CD4-positive, CD25-positive, alpha-beta regulatory T cell (primary cell): ENCODE measurements around the gene NTF4. TPM values are rescaled to one million over a fixed set of nuclear protein-coding genes. Genes with fewer than 3 reads are reported as not detected.

Experiments
- ATAC-seq, 2 donors: fragments of 150-1000 bp; cut with Tn5 transposase; one replicate each; pipeline ENCODE4 v1.10.0; 2021; ENCODE audit warnings: low read depth in 2 of 2, moderate number of reproducible peaks in 2 of 2, moderate library complexity in 1 of 2
- DNase-seq, 3 donors: peaks; one replicate each; pipeline versions ENCODE4 v3.0.0 to v3.0.0-alpha.2; 2012 to 2022; ENCODE audit warnings: mixed read lengths in 1 of 3
- H3K27ac ChIP-seq: one replicate; pipeline ENCODE4 v1.7.0; 2013; ENCODE audit warnings: mild to moderate bottlenecking, low read length; ENCODE audit not compliant: insufficient read depth, poor library complexity, severe bottlenecking
- H3K27me3 ChIP-seq: one replicate; pipeline ENCODE4 v1.7.0; 2013; ENCODE audit warnings: low read length; ENCODE audit not compliant: control insufficient read depth, insufficient read depth
- H3K36me3 ChIP-seq: one replicate; pipeline ENCODE4 v1.7.0; 2013; ENCODE audit warnings: mild to moderate bottlenecking, low read length, moderate library complexity; ENCODE audit not compliant: control insufficient read depth, insufficient read depth
- H3K4me1 ChIP-seq: 2 replicates; pipeline ENCODE4 v1.7.0; 2013; ENCODE audit warnings: mild to moderate bottlenecking, low read length; ENCODE audit not compliant: insufficient read depth, control insufficient read depth, poor library complexity, severe bottlenecking
- H3K4me3 ChIP-seq: one replicate; pipeline ENCODE4 v1.7.0; 2013; ENCODE audit warnings: low read depth, mild to moderate bottlenecking, low read length, moderate library complexity
- H3K9me3 ChIP-seq, 2 experiments: 1 replicate in 1 of 2; 2 replicates in 1 of 2; pipeline ENCODE4 v1.7.0; 2013; ENCODE audit warnings: low read length in 2 of 2, mild to moderate bottlenecking in 1 of 2, moderate library complexity in 1 of 2; ENCODE audit not compliant: control insufficient read depth in 2 of 2
- H3K27ac Mint-ChIP-seq, 3 donors: one replicate each; pipeline ENCODE4 v1.8.0; 2020 to 2022; ENCODE audit warnings: mild to moderate bottlenecking in 3 of 3, mixed read lengths in 3 of 3, moderate library complexity in 2 of 3
- H3K27me3 Mint-ChIP-seq: one replicate; pipeline ENCODE4 v1.8.0; 2022; ENCODE audit warnings: mild to moderate bottlenecking, mixed read lengths
- H3K36me3 Mint-ChIP-seq: one replicate; pipeline ENCODE4 v1.8.0; 2020; ENCODE audit warnings: mixed read lengths
- H3K4me1 Mint-ChIP-seq, 4 donors: one replicate each; pipeline ENCODE4 v1.8.0; 2020 to 2022; ENCODE audit warnings: mixed read lengths in 4 of 4, mild to moderate bottlenecking in 1 of 4
- H3K4me3 Mint-ChIP-seq, 4 donors: one replicate each; pipeline ENCODE4 v1.8.0; 2020 to 2022; ENCODE audit warnings: mild to moderate bottlenecking in 4 of 4, mixed read lengths in 4 of 4, moderate library complexity in 3 of 4
- H3K9me3 Mint-ChIP-seq, 7 donors: one replicate each; pipeline ENCODE4 v1.8.0; 2020 to 2022; ENCODE audit warnings: mixed read lengths in 7 of 7, mild to moderate bottlenecking in 3 of 7, moderate library complexity in 2 of 7
- polyA plus RNA-seq, 4 donors: library from polyadenylated mRNA; unstranded; fragments of 300-500 nt; fragmentation: Illumina TruSeq; gene quantifications; one replicate each; pipeline ENCODE4 v1.2.3, GENCODE V29; 2021
- total RNA-seq: library from RNA; stranded (reverse); gene quantifications from one replicate; pipeline ENCODE4 v1.2.3, GENCODE V29; 2022

NTF4 gene
- total and polyA plus RNA-seq, 5 donors from 2014 or later, result not detected

- no peak overlapping the region for H3K4me3 ChIP-seq
- peaks cover 80% of the 10 kb centered on the region for H3K27me3 Mint-ChIP-seq
- peaks cover 0 to 9% (median 0%) of the 10 kb centered on the region in 7 donors for H3K9me3 Mint-ChIP-seq
- H3K27me3 ChIP-seq, result peaks cover 19% of the 10 kb centered on the region
- H3K9me3 ChIP-seq, result no peaks in the 10 kb centered on the region
- H3K4me3 Mint-ChIP-seq, result peak overlapping the region in 1 of 4 donors; percentile 41
- no peak overlapping the region for H3K27ac ChIP-seq
- DNase-seq (no peak), ATAC-seq (no peak)
- no peak overlapping the region for H3K27ac Mint-ChIP-seq
- peaks cover 0 to 14% (median 9%) of the 10 kb centered on the region in 4 donors for H3K4me1 Mint-ChIP-seq
- H3K36me3 ChIP-seq, result no peaks in the 10 kb centered on the region
- peaks cover 4% of the 10 kb centered on the region for H3K36me3 Mint-ChIP-seq
- no peaks in the 10 kb centered on the region for H3K4me1 ChIP-seq
These were observed 7.4 kb upstream of the NTF4 start for GRCh38 chr19:49071860-49072547.

GRCh38 chr19:49070416-49070815 is 5.8 kb upstream of the NTF4 start:
- H3K4me3 Mint-ChIP-seq, result peak overlapping the region in 1 of 4 donors; percentile 17
- H3K4me3 ChIP-seq, result no peak overlapping the region
- H3K4me1 Mint-ChIP-seq, result peaks cover 0 to 22% (median 9%) of the 10 kb centered on the region in 4 donors
- peaks cover 0 to 9% (median 0%) of the 10 kb centered on the region in 7 donors for H3K9me3 Mint-ChIP-seq
- H3K36me3 Mint-ChIP-seq, result peaks cover 4% of the 10 kb centered on the region
- H3K4me1 ChIP-seq, result no peaks in the 10 kb centered on the region
- no peak overlapping the region for H3K27ac ChIP-seq
- peaks cover 87% of the 10 kb centered on the region for H3K27me3 Mint-ChIP-seq
- ATAC-seq (no peak), DNase-seq (no peak)
- H3K36me3 ChIP-seq, result no peaks in the 10 kb centered on the region
- no peaks in the 10 kb centered on the region for H3K9me3 ChIP-seq
- H3K27me3 ChIP-seq, result peaks cover 19% of the 10 kb centered on the region
- peak overlapping the region in 1 of 3 donors; percentile 56 for H3K27ac Mint-ChIP-seq

GRCh38 chr19:49069026-49069425 is 4.4 kb upstream of the NTF4 start:
- peaks cover 6% of the 10 kb centered on the region for H3K4me1 ChIP-seq
- Mint-ChIP-seq H3K9me3 (peaks cover 0 to 7% (median 0%) of the 10 kb centered on the region in 7 donors), H3K36me3 (peaks cover 4% of the 10 kb centered on the region), H3K27ac (no peak overlapping the region), H3K27me3 (peaks cover 84% of the 10 kb centered on the region), H3K4me1 (peaks cover 0 to 22% (median 8%) of the 10 kb centered on the region in 4 donors), H3K4me3 (peak overlapping the region in 1 of 4 donors; percentile 45)
- H3K27ac ChIP-seq, result no peak overlapping the region
- H3K4me3 ChIP-seq, result no peak overlapping the region
- no peaks in the 10 kb centered on the region for H3K9me3 ChIP-seq
- DNase-seq, result no peak
- H3K36me3 ChIP-seq, result no peaks in the 10 kb centered on the region
- no peak for ATAC-seq
- peaks cover 18% of the 10 kb centered on the region for H3K27me3 ChIP-seq

GRCh38 chr19:49067554-49067953 is 2.9 kb upstream of the NTF4 start:
- no peak overlapping the region for H3K27ac Mint-ChIP-seq
- peaks cover 10% of the 10 kb centered on the region for H3K27me3 ChIP-seq
- peaks cover 6% of the 10 kb centered on the region for H3K4me1 ChIP-seq
- peaks cover 0 to 13% (median 2%) of the 10 kb centered on the region in 4 donors for H3K4me1 Mint-ChIP-seq
- H3K36me3 ChIP-seq, result no peaks in the 10 kb centered on the region
- H3K27ac ChIP-seq, result no peak overlapping the region
- no peaks in the 10 kb centered on the region for H3K9me3 ChIP-seq
- peaks cover 4% of the 10 kb centered on the region for H3K36me3 Mint-ChIP-seq
- H3K4me3 Mint-ChIP-seq, result no peak overlapping the region
- DNase-seq (no peak), ATAC-seq (no peak)
- H3K4me3 ChIP-seq, result no peak overlapping the region
- H3K27me3 Mint-ChIP-seq, result peaks cover 85% of the 10 kb centered on the region
- H3K9me3 Mint-ChIP-seq, result peaks cover 0 to 5% (median 0%) of the 10 kb centered on the region in 7 donors

- H3K36me3 Mint-ChIP-seq, result peaks cover 4% of the 10 kb centered on the region
- H3K4me3 Mint-ChIP-seq, result no peak overlapping the region
- no peak for DNase-seq
- peaks cover 0 to 5% (median 0%) of the 10 kb centered on the region in 7 donors for H3K9me3 Mint-ChIP-seq
- H3K27me3 ChIP-seq, result peaks cover 10% of the 10 kb centered on the region
- H3K4me1 Mint-ChIP-seq, result peaks cover 0 to 8% (median 2%) of the 10 kb centered on the region in 4 donors
- H3K27ac Mint-ChIP-seq, result no peak overlapping the region
- no peak overlapping the region for H3K4me3 ChIP-seq
- H3K9me3 ChIP-seq, result no peaks in the 10 kb centered on the region
- no peaks in the 10 kb centered on the region for H3K36me3 ChIP-seq
- ATAC-seq, result no peak
- H3K4me1 ChIP-seq, result peaks cover 6% of the 10 kb centered on the region
- H3K27me3 Mint-ChIP-seq, result peaks cover 91% of the 10 kb centered on the region
- H3K27ac ChIP-seq, result no peak overlapping the region
These were observed 1.4 kb upstream of the NTF4 start for GRCh38 chr19:49065905-49066512.

- Mint-ChIP-seq H3K36me3 (no peaks in the 10 kb centered on the region), H3K27me3 (peaks cover 90% of the 10 kb centered on the region), H3K27ac (no peak overlapping the region), H3K4me3 (peak overlapping the region in 1 of 4 donors; percentile 65), H3K4me1 (peaks cover 0 to 8% (median 0%) of the 10 kb centered on the region in 4 donors), H3K9me3 (peaks cover 0 to 7% (median 0%) of the 10 kb centered on the region in 7 donors)
- DNase-seq, result no peak
- no peak for ATAC-seq
- peaks cover 11% of the 10 kb centered on the region for H3K27me3 ChIP-seq
- peaks cover 6% of the 10 kb centered on the region for H3K4me1 ChIP-seq
- H3K4me3 ChIP-seq, result no peak overlapping the region
- H3K36me3 ChIP-seq, result no peaks in the 10 kb centered on the region
- no peaks in the 10 kb centered on the region for H3K9me3 ChIP-seq
- no peak overlapping the region for H3K27ac ChIP-seq
These were observed 489 bp downstream of the NTF4 start for GRCh38 chr19:49064029-49064629.

- no peaks in the 10 kb centered on the region for H3K36me3 ChIP-seq
- no peak overlapping the region for H3K4me3 ChIP-seq
- H3K27me3 Mint-ChIP-seq, result peaks cover 91% of the 10 kb centered on the region
- no peaks in the 10 kb centered on the region for H3K36me3 Mint-ChIP-seq
- H3K9me3 Mint-ChIP-seq, result peaks cover 0 to 5% (median 0%) of the 10 kb centered on the region in 7 donors
- no peak for ATAC-seq
- H3K4me1 Mint-ChIP-seq, result peaks cover 0 to 27% (median 10%) of the 10 kb centered on the region in 4 donors
- no peak overlapping the region for H3K27ac Mint-ChIP-seq
- H3K4me1 ChIP-seq, result peaks cover 22% of the 10 kb centered on the region
- no peaks in the 10 kb centered on the region for H3K9me3 ChIP-seq
- peaks cover 3% of the 10 kb centered on the region for H3K27me3 ChIP-seq
- no peak overlapping the region for H3K27ac ChIP-seq
- H3K4me3 Mint-ChIP-seq, result no peak overlapping the region
- no peak for DNase-seq
These were observed 3.2 kb downstream of the NTF4 start for GRCh38 chr19:49061445-49061844.
